Stimulated activated CD8-positive, alpha-beta memory T cell treated with anti-CD3 and anti-CD28 coated beads, Interleukin-15, amount 100 ng/mL, for 1 hour (primary cell): Measurements from ENCODE around the gene SPTLC3.

ENCODE experiments used
- DNase-seq: peaks from one replicate; pipeline ENCODE4 v3.0.0-alpha.2; 2020; ENCODE audit warnings: low read depth

The SPTLC3 gene

GRCh38 chr20:13031751-13032150 is 23.0 kb downstream of the SPTLC3 start:
- no peak for DNase-seq

DNA sequence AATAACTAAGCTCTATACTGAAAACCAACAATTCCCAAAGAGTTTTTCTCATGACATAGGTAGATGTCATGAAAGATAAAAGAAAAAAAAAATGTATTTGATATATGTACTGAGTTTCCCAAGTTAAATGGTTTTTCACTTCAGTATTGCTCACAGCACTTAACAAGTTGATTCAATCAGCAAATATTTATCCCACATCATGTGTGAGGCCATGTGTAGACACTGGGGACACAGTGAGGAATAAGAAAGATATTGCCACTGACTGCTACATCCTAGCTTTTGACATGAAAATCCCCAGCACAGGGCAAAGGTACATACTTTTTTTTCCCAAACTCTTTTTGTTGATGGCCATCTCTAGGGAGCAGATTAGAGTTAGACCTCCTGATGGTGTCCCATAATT is 25.3 kb downstream of the SPTLC3 start:
- DNase-seq, result no peak

GRCh38 chr20:13034936-13035335 is 26.2 kb downstream of the SPTLC3 start:
- DNase-seq, result no peak

- no peak for DNase-seq
Measured at GRCh38 chr20:13035399-13036152, 26.8 kb downstream of the SPTLC3 start.

GRCh38 chr20:13037727-13038126 is 29.0 kb downstream of the SPTLC3 start:
- no peak for DNase-seq

DNA sequence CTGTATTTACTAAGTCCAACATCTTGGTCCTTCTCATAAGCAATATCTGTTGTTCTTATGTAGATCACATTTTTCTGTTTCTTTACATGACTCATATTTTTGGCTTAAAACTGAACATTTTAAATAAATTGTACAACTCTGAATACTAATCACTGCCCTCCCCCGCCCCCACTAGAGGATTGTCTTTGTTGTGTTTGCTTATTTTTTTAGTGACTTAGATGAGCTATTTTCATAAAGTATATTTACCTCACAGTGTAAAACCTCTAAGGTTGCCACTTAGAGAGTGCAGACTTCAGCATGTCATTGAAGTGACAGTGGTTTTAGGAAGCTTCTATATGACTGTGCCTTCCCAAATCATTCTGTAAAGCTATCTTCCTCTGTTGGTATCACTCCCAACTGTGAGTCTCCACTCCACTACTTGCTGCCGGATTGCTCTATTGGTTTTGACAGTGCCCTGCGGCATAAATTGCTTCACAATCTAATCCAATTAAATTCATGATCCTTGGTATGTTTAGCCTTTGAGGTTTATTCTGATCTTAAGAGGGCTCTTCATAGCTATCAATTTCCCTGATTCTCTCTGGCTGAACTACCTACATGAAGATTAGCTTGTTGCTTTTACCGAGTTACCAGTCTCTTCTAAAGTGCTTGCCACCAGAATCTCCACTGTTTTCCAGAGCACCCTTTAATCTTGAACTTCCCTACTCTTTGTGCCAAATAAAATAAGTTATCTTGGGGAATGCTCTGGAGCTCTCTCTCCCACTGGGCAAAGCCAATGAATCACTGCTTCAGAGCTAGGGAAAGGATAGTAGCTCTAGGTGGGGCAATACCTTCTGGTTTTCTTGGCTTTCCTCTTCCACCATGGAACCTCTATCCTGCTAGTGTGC is 33.0 kb downstream of the SPTLC3 start:
- no peak for DNase-seq

DNA sequence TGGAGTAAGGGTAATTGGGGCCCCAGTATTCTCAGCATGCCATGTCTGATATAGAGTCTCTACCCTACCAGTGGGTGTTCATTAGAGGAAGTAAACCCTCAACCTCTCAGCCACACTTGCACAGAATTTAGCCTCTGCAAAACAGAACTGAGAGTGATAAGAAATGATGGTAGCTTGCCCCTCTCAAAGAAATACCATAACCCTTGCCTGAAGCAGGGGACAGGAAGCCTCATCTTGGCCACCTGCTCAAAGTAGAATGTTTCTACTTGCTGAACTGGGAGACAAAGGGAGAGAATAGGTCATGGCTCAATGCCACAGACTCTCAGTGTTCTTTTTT is 33.7 kb downstream of the SPTLC3 start:
- DNase-seq, result no peak

DNA sequence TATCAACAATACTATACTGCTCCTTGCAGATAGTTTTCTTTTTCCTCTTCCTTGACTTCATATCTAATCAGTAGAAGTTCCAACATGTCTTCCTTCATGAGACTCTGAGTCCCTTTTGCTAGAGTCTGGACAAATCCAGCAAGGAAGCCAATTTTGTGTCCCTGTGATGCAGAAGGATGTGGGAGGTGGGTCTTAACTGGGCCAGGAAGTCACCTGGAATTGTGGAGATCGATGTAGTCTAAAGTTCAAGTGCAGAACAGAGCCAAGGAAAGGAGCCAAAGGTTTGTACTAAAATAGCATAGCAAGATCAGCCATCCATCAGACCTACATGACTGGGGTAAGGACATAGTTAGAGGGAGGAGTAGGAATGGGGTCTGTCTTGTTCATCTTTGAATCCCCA is 37.6 kb downstream of the SPTLC3 start:
- DNase-seq, result no peak

DNA sequence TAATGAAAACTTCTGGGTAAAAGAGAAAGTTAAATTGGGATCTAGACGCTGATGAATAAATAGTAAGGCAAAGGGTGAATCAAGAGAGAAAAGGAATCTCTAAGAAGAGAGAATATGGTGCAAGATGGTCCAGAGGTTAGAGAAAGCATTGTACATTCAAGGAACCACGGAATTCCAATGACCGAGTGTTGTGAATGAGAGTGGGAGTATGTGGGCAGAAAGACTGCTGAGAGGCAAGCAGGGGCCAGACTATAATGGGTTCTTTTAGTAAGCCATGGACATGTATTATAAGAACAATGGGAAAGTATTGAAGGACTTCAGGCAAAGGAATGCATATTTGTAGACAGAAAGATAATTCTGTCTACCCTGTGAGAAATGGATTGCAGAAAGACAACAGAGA is 45.2 kb downstream of the SPTLC3 start:
- no peak for DNase-seq

DNA sequence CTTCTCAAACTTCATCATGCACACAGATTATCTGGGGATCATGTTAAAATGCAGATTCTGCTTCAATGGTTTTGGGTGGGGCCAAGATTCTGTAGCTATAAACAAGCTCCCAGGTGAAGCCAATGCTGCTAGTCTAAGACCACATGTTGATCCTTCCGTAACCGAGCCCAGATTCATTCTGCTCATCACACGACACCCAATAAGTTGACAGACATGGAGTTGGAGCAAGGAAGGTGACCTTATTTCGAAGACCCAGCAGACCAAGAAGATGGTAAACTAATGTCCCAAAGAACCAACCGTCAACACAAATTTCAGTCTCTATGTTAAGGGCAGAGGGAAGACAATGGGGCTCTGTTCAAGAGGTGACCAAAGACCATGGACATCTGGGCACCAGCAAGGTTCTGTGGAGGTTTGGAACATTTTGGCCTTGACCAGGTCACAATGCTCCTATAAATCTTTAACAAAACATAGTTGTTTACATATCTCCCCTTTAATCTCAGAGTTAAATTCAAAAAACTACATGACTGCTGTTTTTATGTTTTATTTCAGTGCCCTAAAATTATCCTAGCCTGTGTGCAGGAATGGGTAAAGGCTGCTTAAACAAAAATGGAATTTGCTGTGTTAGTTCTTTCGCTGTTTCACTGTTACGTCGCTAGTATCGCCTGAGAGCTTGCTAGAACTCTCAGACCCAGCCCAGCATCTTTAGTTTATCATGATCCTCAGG is 50.1 kb downstream of the SPTLC3 start:
- DNase-seq, result no peak

GRCh38 chr20:13059398-13060136 is 50.8 kb downstream of the SPTLC3 start:
- DNase-seq, result no peak

DNA sequence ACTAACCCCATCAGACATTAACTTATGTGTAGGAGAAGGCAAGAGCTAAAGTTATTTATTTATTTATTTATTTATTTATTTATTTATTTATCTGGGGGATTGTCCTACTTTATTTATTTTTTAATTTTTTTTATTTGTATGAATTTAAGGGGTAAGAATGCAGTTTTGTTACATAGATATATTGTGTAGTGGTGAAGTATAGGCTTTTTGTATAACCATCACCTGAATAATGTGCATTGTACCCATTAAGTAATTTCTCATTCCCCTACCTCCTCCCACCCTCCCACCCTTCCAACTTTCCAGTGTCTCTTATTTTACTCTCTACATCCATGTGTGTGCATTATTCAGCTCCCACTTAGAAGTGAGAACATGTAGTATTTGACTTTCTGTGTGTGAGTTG is 51.6 kb downstream of the SPTLC3 start:
- DNase-seq, result no peak

DNA sequence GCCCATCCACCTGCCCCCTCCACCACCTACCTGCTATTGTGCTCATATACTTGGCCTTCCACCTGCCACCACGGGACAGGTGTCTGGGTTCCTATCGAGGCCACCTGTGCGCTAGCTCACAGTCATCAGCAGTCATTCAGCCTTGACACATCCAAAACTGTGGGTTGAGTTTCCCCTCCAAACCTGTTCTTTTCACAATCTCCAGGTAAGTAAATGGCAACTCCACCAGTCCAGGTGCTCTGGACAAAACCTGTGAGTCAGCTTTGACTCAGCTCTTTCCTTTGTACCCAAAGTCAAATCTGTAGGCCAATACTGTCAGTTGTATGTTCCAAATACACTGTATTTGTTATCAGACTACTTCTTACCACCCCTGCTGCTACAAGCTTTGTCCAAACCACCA is 52.6 kb downstream of the SPTLC3 start:
- no peak for DNase-seq

DNA sequence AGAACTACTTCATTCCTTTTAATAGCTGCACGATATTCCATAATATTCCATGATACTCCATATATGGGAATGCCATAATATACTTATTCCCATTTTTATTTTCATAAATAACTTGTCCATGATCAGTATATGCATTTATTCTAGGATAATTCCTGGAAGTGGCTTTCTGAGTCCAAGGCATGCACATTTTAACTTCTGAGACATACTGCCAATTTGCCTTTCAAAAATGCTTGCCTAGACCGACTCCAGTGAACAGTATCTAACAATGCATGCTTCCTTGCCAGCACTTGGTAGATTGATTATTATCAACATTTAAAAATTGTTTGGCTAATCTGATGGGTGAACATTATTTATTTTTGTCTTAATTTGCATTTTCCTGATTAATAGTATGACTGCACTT is 54.0 kb downstream of the SPTLC3 start:
- no peak for DNase-seq

DNA sequence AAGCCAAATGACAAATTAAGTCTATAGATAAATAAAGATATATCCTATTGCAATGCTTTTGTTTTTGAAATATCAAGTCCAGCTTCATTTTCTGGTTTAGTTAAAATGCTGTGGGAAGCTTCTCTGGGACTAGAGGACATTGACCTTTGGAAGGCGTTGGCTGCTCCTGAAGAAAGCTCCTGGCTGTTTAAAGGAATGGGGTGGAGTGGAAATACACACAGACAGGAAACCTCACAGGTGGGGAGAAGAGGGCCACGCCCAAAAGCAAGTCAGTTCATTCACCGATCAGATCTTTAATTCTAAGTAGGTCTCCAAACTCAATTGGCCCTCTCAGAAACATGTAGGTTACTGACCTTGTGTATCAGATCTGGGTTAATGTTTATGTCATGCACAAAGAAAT is 59.6 kb downstream of the SPTLC3 start:
- DNase-seq, result no peak

- no peak for DNase-seq
Measured at GRCh38 chr20:13081877-13082276, 73.1 kb downstream of the SPTLC3 start.

- no peak for DNase-seq
Measured at GRCh38 chr20:13082378-13082777, 73.6 kb downstream of the SPTLC3 start.

GRCh38 chr20:13085275-13085674 is 76.5 kb downstream of the SPTLC3 start:
- no peak for DNase-seq

DNA sequence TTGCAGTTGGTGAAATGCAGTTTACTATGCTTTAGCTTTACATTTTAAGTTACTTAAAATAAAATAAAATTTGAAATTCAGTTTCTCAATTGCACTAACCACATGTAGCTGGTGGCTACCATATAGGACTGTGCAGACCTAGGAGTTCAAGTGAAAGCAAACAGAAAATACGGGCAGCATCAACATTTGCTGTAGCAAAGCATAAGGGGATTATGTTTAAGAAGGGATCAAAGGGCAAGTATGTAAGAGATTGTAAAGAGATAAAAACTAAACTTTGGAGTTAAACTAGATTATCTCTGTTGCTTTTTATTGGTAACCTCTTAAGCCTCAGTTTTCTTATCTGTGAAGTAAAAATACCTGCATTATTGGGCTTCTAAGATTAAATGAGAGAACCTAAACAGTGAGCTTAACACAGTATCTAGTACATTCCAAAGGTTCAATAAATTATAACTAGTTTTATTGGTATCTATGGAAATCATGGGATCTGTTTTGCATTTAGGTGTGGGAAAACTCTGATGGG is 81.2 kb downstream of the SPTLC3 start:
- no peak for DNase-seq

DNA sequence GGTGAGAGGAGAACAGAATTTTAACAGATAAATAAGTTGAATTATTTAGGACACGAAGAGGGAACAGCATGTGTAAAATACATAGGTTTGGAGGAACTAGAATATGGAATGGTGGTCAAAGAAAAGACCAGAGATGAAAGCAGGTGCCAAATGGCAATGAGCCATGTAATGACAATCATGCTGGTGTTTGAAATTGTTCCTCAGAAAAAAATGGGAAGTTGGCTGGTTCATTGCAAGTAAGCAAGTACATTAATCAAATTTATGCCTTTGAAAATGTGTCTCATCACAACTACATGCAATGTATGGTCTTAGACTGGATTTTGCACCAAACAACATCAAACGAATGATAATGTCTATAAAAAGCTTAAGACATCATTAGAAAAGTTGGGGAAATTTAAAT is 83.3 kb downstream of the SPTLC3 start:
- DNase-seq, result no peak

GRCh38 chr20:13094976-13095375 is 86.2 kb downstream of the SPTLC3 start:
- DNase-seq, result no peak
